GM12873 (cell line): ENCODE measurements around the gene DDO.

Source experiments
- TF ChIP-seq, protein P1 (sequence below): IDR thresholded peaks from 2 replicates; pipeline ENCODE4 v1.5.1; 2012; ENCODE audit warnings: low read depth, mild to moderate bottlenecking, moderate library complexity, low read length, control low read depth; ENCODE audit not compliant: insufficient read depth; ENCODE audit errors: missing control alignments

Gene DDO

DNA sequence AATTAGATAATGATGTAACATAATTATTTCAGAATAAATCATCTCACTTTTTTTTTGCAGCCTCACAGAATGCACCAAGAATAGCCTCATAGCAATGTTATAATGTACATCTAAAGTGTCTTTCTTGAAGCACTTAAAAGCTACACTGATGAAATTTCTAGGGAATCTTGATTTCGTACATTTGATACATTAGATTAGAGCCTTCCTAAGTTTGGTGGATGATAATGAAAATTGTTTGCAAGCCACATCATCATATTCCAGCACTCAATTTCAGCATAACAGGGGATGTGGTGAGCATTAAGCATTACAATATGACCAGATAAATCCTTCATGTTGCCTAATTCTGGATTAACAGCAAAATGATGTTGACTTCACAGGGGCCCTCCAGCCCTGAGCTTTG, 47.5 kb downstream of the DDO start:
- TF ChIP-seq, protein P1, sequence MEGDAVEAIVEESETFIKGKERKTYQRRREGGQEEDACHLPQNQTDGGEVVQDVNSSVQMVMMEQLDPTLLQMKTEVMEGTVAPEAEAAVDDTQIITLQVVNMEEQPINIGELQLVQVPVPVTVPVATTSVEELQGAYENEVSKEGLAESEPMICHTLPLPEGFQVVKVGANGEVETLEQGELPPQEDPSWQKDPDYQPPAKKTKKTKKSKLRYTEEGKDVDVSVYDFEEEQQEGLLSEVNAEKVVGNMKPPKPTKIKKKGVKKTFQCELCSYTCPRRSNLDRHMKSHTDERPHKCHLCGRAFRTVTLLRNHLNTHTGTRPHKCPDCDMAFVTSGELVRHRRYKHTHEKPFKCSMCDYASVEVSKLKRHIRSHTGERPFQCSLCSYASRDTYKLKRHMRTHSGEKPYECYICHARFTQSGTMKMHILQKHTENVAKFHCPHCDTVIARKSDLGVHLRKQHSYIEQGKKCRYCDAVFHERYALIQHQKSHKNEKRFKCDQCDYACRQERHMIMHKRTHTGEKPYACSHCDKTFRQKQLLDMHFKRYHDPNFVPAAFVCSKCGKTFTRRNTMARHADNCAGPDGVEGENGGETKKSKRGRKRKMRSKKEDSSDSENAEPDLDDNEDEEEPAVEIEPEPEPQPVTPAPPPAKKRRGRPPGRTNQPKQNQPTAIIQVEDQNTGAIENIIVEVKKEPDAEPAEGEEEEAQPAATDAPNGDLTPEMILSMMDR: no peak

DNA sequence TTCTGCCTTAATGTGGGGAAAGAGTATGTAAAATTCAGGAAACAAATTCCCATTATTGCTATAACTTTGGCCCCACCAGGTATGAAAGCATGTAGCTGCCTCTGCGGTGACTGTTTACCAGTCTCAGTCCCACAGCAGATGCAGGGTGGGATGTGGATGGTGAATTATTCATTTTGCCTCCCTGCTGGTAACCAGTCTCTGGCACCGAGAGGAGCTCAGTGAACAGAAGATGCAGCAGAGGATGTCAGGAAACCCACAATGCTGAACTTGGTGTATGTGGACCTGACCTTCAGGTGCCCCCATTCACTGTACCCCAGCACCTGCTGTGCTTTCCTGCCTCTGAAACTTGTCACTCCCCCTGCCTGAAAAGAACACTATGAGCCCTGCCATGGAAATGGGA, 48.4 kb downstream of the DDO start:
- TF ChIP-seq, protein P1: no peak

DNA sequence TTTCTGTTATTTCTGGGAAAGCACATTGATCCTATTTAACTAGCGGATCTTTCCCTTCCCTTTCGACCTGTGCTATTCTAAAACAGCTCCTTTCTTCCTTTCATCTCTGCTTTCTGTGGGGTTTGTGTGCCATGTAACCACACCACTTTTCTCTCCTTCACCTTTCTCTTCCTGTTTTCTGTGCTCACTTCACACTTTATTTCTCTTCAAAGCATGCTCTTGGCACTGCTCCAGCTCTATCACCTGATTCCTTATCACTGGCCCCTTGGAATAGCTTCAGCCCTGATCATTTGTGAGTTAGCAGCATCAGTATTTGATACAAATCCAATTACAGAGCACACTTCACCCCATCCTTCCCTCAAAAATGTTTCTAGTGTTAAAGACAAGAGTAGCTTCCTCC, 49.1 kb downstream of the DDO start:
- TF ChIP-seq, protein P1: no peak

DNA sequence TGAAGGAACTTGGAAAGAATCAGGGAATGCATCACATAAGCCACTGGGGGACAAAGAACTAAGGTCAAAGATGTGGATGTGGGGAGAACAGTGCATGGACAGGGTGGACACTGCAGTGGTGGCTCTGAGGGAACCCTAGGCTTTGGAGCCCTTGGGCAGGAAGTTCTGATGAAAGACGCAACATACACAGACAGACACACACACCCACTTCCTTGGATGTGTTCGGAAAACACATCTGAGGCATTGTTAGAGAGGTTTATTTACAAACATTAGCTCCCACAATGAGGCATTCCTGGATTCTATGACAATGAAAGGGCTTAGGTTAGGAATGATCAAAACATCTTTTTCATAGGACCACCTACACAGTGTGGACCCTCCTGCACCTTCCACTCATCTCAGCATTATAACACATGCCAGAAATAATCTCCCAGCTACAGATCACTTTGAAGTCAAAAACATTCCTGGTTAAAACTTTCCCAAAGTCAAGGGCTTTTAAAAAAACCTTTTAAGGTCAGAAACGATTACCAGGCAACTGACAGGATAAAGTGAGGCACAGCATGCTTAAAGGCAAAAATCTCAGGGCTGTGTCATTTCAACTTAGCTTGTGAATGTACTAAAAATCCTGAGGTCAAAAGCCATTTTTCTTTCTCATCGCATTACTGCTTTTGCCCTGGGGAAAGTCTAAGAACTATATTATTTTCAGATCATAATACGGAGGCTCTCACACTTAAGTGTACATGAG, 50.8 kb downstream of the DDO start:
- TF ChIP-seq, protein P1: no peak

DNA sequence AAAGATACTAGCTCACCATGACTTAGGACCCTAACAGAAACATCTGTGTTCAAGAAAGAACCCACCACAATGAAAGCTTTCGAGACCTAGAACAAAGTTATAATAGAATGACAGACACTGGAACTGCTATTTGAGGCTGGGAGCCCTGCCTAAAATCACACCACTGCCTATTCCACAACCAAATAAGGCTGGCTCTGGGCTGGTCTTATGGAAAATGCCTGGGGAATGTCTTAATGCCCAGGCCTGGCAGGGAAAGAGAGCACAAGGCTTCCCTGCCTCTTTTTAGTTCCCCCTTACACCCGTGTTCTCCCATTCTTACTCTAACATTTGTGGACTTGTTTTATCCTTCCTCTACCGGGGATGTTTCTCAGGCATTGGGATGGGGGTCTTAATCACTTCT, 51.6 kb downstream of the DDO start:
- TF ChIP-seq, protein P1: no peak

DNA sequence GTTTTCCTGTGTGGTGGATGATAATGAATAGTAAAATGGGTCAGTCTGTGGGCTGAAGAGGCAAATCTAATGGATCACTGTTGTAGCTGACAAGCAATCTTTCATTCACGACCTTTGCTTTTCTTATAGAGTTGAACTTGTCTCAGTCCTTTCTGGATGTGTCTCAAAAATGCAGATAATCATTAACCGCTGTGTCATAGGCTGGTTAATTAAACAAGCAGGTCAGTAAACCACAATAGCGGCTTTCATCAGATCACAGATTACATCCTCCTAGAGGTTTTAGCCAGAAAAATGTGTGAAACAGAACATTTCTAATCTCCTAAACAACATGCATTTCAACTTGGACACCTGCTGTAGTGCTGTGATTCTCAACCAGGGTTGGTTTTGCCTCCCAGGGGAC, 54.7 kb downstream of the DDO start:
- TF ChIP-seq, protein P1: no peak

DNA sequence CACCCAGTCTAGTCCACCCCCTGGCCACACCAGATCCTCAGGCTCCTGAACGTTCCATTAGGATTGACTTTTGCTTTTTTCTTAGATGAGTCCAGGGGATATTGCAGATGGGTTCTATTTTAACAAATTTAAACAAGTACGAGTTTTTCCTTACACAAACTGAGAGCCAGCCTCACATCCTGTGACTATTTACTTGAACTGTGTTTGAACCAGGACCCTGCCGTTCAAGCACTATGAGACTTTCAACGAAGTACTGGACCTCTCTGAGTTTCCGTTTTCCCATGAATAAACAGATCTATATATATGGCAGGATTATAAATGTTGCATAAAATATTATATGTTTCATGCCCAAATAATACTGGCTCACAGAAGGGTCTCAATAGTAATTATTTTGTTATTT, 55.8 kb downstream of the DDO start:
- TF ChIP-seq, protein P1: no peak
